HEK293 (cell line): ENCODE data around the gene CD300LG.

ENCODE experiments used
- CTCF ChIP-seq: fragments of 450-650 bp; formaldehyde crosslinking; IDR thresholded peaks from 2 replicates; pipeline ENCODE4 v1.5.1; 2016; ENCODE audit warnings: missing biosample characterization, missing genetic modification characterization
- GLIS1 ChIP-seq: fragments of 450-650 bp; formaldehyde crosslinking; IDR thresholded peaks from 2 replicates; pipeline ENCODE4 v1.5.1; 2016; ENCODE audit warnings: missing biosample characterization, missing genetic modification characterization
- HIC1 ChIP-seq: fragments of 450-650 bp; formaldehyde crosslinking; IDR thresholded peaks from 2 replicates; pipeline ENCODE4 v1.5.1; 2016; ENCODE audit warnings: missing biosample characterization, missing genetic modification characterization
- KLF8 ChIP-seq: fragments of 450-650 bp; formaldehyde crosslinking; IDR thresholded peaks from 2 replicates; pipeline ENCODE4 v1.5.1; 2016; ENCODE audit warnings: missing biosample characterization, missing genetic modification characterization
- OSR2 ChIP-seq: fragments of 450-650 bp; formaldehyde crosslinking; IDR thresholded peaks from 2 replicates; pipeline ENCODE4 v1.5.1; 2016; ENCODE audit warnings: missing biosample characterization, missing genetic modification characterization
- SCRT2 ChIP-seq: fragments of 450-650 bp; formaldehyde crosslinking; IDR thresholded peaks from 2 replicates; pipeline ENCODE4 v1.5.1; 2016; ENCODE audit warnings: missing biosample characterization, missing genetic modification characterization
- SP2 ChIP-seq: fragments of 450-650 bp; formaldehyde crosslinking; IDR thresholded peaks from 2 replicates; pipeline ENCODE4 v1.5.1; 2016; ENCODE audit warnings: missing biosample characterization, missing genetic modification characterization
- SP7 ChIP-seq: fragments of 450-650 bp; formaldehyde crosslinking; IDR thresholded peaks from 2 replicates; pipeline ENCODE4 v1.5.1; 2016; ENCODE audit warnings: missing biosample characterization, missing genetic modification characterization
- ZBTB17 ChIP-seq: fragments of 450-650 bp; formaldehyde crosslinking; IDR thresholded peaks from 2 replicates; pipeline ENCODE4 v1.5.1; 2016; ENCODE audit warnings: missing biosample characterization, missing genetic modification characterization
- ZBTB8A ChIP-seq: fragments of 450-650 bp; formaldehyde crosslinking; IDR thresholded peaks from 2 replicates; pipeline ENCODE4 v1.5.1; 2016; ENCODE audit warnings: missing biosample characterization, missing genetic modification characterization
- ZEB2 ChIP-seq: fragments of 450-650 bp; formaldehyde crosslinking; IDR thresholded peaks from 2 replicates; pipeline ENCODE4 v1.5.1; 2016; ENCODE audit warnings: missing biosample characterization, missing genetic modification characterization
- ZFHX2 ChIP-seq: fragments of 450-650 bp; formaldehyde crosslinking; conservative IDR thresholded peaks from 2 replicates; pipeline ENCODE4 v1.5.1; 2016; ENCODE audit warnings: missing biosample characterization, missing genetic modification characterization
- ZFP69B ChIP-seq: fragments of 450-650 bp; formaldehyde crosslinking; IDR thresholded peaks from 2 replicates; pipeline ENCODE4 v1.5.1; 2016; ENCODE audit warnings: missing biosample characterization, missing genetic modification characterization
- ZNF280C ChIP-seq: fragments of 450-650 bp; formaldehyde crosslinking; IDR thresholded peaks from 2 replicates; pipeline ENCODE4 v1.5.1; 2016; ENCODE audit warnings: missing biosample characterization, missing genetic modification characterization
- ZNF341 ChIP-seq: fragments of 450-650 bp; formaldehyde crosslinking; IDR thresholded peaks from 2 replicates; pipeline ENCODE4; 2016; ENCODE audit warnings: low read depth, missing biosample characterization, missing genetic modification characterization
- ZNF366 ChIP-seq: fragments of 450-650 bp; formaldehyde crosslinking; conservative IDR thresholded peaks from 2 replicates; pipeline ENCODE4 v1.5.1; 2016; ENCODE audit warnings: missing biosample characterization, missing genetic modification characterization
- ZNF394 ChIP-seq: fragments of 450-650 bp; formaldehyde crosslinking; IDR thresholded peaks from 2 replicates; pipeline ENCODE4 v1.5.1; 2016; ENCODE audit warnings: missing biosample characterization, missing genetic modification characterization, mild to moderate bottlenecking, moderate library complexity, borderline replicate concordance
- ZNF488 ChIP-seq: fragments of 450-650 bp; formaldehyde crosslinking; IDR thresholded peaks from 2 replicates; pipeline ENCODE4 v1.5.1; 2016; ENCODE audit warnings: missing biosample characterization, missing genetic modification characterization
- ZNF501 ChIP-seq: fragments of 450-650 bp; formaldehyde crosslinking; IDR thresholded peaks from 2 replicates; pipeline ENCODE4 v1.5.1; 2016; ENCODE audit warnings: missing biosample characterization, missing genetic modification characterization
- ZNF530 ChIP-seq: fragments of 450-650 bp; formaldehyde crosslinking; IDR thresholded peaks from 2 replicates; pipeline ENCODE4 v1.5.1; 2016; ENCODE audit warnings: low read depth, missing biosample characterization, missing genetic modification characterization
- ZNF600 ChIP-seq: fragments of 450-650 bp; formaldehyde crosslinking; IDR thresholded peaks from 2 replicates; pipeline ENCODE4 v1.5.1; 2016; ENCODE audit warnings: missing biosample characterization, missing genetic modification characterization
- ZNF654 ChIP-seq: fragments of 450-650 bp; formaldehyde crosslinking; IDR thresholded peaks from 2 replicates; pipeline ENCODE4 v1.5.1; 2016; ENCODE audit warnings: low read depth, missing biosample characterization, missing genetic modification characterization
- ZNF660 ChIP-seq: fragments of 450-650 bp; IDR thresholded peaks from 2 replicates; pipeline ENCODE4 v1.5.1; 2018; ENCODE audit warnings: missing biosample characterization, mild to moderate bottlenecking, missing genetic modification characterization

Gene CD300LG

GRCh38 chr17:43878260-43879175 is 31.5 kb downstream of the CD300LG start (continued):
- TF ChIP-seq HIC1 (tag by site-specific recombination) (peak; percentile 36; the same call in 1 of the 2 replicates), ZNF341 (tag by site-specific recombination) (0 out of 2 replicates have a peak, but pooled peaks have one; percentile 37), ZBTB17 (tag by site-specific recombination) (peak; percentile 95), ZNF654 (tag by site-specific recombination) (peak; percentile 88), ZNF394 (tag by site-specific recombination) (peak; percentile 69; the same call in 1 of the 2 replicates), ZNF660 (tag by site-specific recombination) (peak; percentile 89), ZEB2 (peak; percentile 73), SP2 (tag by site-specific recombination) (peak; percentile 24; the same call in 1 of the 2 replicates), CTCF (peak; percentile 98), ZNF600 (peak; percentile 96), ZNF501 (tag by site-specific recombination) (no peak), SP7 (tag by site-specific recombination) (peak; percentile 72), ZBTB8A (peak; percentile 78), ZNF530 (no peak), KLF8 (peak; percentile 38; the same call in 1 of the 2 replicates), ZNF488 (tag by site-specific recombination) (no peak), GLIS1 (tag by site-specific recombination) (peak; percentile 80), ZNF366 (tag by site-specific recombination) (peak; percentile 40; the same call in 1 of the 2 replicates), SCRT2 (peak; percentile 29; the same call in 1 of the 2 replicates), ZFHX2 (tag by site-specific recombination) (peak; percentile 62), ZNF280C (no peak), OSR2 (no peak), ZFP69B (tag by site-specific recombination) (peak; percentile 89)
